Breast epithelium (tissue), 3 donors: ENCODE data around the gene INTS6L.

Experiments used
- CTCF ChIP-seq, 3 donors: fragments of 450-650 bp; IDR thresholded peaks; one replicate each; pipeline ENCODE4 v1.5.1; 2016 to 2017; ENCODE audit warnings: antibody characterized with exemption in 3 of 3, mild to moderate bottlenecking in 3 of 3, moderate library complexity in 3 of 3
- POLR2A ChIP-seq: fragments of 450-650 bp; IDR thresholded peaks from one replicate; pipeline ENCODE4 v1.6.1; 2016; ENCODE audit warnings: antibody characterized with exemption, mild to moderate bottlenecking, moderate library complexity
- POLR2AphosphoS5 ChIP-seq, 3 donors: sonication (generic); formaldehyde crosslinking; IDR thresholded peaks; one replicate each; pipeline ENCODE4 v1.6.1; 2017; ENCODE audit warnings: antibody characterized with exemption in 3 of 3

GRCh38 chrX:135595543-135595942 is 75.1 kb downstream of the INTS6L start:
- TF ChIP-seq CTCF (IDR thresholded peaks at IDR 0.05) (no peak), POLR2A (no peak), POLR2AphosphoS5 (IDR thresholded peaks at IDR 0.05) (no peak)
